ENCODE measurements around the gene KCNIP4. TPM values are rescaled to one million over a fixed set of nuclear protein-coding genes. Genes with fewer than 3 reads are reported as not detected.

The KCNIP4 gene
- total and polyA plus RNA-seq, 2 donors from 2014 or later: 9.8 to 43.9 TPM

DNA sequence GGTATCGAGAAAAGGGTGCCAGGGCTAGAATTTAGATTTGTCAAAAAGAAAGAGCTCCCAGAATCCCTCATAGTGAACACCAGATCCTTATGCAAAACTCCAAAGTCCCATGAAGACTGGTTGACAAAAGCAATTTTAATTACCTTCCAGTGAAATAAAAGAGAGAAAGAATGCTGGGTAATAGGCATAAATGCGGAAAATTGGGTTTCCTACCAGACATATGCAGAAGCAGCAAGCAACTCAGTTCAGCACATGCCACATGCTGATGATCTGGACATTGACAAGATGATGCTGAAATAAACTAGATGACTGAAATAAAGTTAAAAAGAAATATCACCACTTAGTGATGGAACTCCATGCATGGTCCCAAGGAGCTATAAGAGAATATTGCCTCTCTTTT is 83.9 kb downstream of the KCNIP4 start:
- Histone ChIP-seq H3K27me3 (ENCODE audit: control insufficient read depth, insufficient read depth, low read length) (no peaks in the 10 kb centered on the region), H3K9me3 (ENCODE audit: control insufficient read depth in 2 of 3, insufficient read depth in 1 of 3, low read length in 3 of 3) (no peaks in the 10 kb centered on the region), H3K36me3 (ENCODE audit: control insufficient read depth in 2 of 3, insufficient read depth in 3 of 3, low read length in 3 of 3) (no peaks in the 10 kb centered on the region), H3K4me1 (ENCODE audit: control insufficient read depth in 2 of 3, insufficient read depth in 2 of 3, low read depth in 1 of 3, low read length in 3 of 3) (no peaks in the 10 kb centered on the region), H3K9ac (ENCODE audit: low read length in 3 of 3) (no peak overlapping the region), H3K27ac (ENCODE audit: low read depth in 2 of 2, low read length in 2 of 2) (no peak overlapping the region), H3K4me3 (ENCODE audit: low read length in 3 of 3) (no peak overlapping the region)
- intact Hi-C loops (cut with DNase I): no loop called here
- no peak for FAIRE-seq
- DNase-seq: no peak
- TF ChIP-seq, protein P1, sequence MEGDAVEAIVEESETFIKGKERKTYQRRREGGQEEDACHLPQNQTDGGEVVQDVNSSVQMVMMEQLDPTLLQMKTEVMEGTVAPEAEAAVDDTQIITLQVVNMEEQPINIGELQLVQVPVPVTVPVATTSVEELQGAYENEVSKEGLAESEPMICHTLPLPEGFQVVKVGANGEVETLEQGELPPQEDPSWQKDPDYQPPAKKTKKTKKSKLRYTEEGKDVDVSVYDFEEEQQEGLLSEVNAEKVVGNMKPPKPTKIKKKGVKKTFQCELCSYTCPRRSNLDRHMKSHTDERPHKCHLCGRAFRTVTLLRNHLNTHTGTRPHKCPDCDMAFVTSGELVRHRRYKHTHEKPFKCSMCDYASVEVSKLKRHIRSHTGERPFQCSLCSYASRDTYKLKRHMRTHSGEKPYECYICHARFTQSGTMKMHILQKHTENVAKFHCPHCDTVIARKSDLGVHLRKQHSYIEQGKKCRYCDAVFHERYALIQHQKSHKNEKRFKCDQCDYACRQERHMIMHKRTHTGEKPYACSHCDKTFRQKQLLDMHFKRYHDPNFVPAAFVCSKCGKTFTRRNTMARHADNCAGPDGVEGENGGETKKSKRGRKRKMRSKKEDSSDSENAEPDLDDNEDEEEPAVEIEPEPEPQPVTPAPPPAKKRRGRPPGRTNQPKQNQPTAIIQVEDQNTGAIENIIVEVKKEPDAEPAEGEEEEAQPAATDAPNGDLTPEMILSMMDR (IDR thresholded peaks at IDR 0.05; ENCODE audit: borderline replicate concordance, extremely low read depth, insufficient read depth): no peak

DNA sequence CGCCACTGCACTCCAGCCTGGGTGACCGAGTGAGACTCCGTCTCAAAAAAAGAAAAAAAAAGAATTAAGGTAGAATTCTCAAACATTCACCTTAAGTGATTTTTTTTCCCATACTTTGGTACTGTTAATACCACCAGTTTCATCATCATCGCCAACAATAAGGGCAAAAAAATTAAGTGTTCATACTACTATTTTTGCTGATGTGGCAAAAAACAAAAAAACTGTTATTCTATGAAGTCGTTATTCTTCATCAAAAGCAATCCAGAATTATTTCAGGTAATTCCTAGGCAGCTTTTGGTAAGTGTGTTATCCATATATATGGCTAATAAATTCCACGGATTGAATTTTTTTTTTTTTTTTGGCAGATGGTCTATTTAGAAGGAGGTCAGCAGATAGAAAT is 85.7 kb downstream of the KCNIP4 start:
- FAIRE-seq: no peak
- Histone ChIP-seq H3K27me3 (ENCODE audit: control insufficient read depth, insufficient read depth, low read length) (no peaks in the 10 kb centered on the region), H3K4me1 (ENCODE audit: control insufficient read depth in 2 of 3, insufficient read depth in 2 of 3, low read depth in 1 of 3, low read length in 3 of 3) (no peaks in the 10 kb centered on the region), H3K27ac (ENCODE audit: low read depth in 2 of 2, low read length in 2 of 2) (no peak overlapping the region), H3K36me3 (ENCODE audit: control insufficient read depth in 2 of 3, insufficient read depth in 3 of 3, low read length in 3 of 3) (no peaks in the 10 kb centered on the region), H3K9me3 (ENCODE audit: control insufficient read depth in 2 of 3, insufficient read depth in 1 of 3, low read length in 3 of 3) (no peaks in the 10 kb centered on the region), H3K4me3 (ENCODE audit: low read length in 3 of 3) (no peak overlapping the region), H3K9ac (ENCODE audit: low read length in 3 of 3) (no peak overlapping the region)
- DNase-seq: no peak
- TF ChIP-seq, protein P1 (IDR thresholded peaks at IDR 0.05; ENCODE audit: borderline replicate concordance, extremely low read depth, insufficient read depth): no peak
- intact Hi-C loops (cut with DNase I): no loop called here

DNA sequence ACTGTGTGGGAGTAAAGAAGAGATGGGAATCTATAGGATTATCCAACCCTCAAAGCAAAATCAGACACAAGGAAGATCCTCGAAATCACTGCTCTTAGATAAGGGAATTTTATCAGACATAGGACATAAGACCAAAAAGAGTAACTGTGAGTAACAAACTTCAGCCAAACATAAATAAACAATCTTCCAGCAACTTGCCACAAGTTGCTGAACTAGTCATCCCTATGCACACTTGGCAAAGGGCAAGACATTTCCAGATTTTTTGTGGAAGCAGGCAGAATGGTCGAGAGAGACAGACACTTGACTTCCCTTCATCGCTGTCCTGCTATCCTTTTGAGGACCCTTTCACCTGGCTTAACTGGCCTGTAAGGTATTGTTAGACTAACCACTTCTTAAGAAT is 89.6 kb downstream of the KCNIP4 start:
- Histone ChIP-seq H3K4me1 (ENCODE audit: control insufficient read depth in 2 of 3, insufficient read depth in 2 of 3, low read depth in 1 of 3, low read length in 3 of 3) (no peaks in the 10 kb centered on the region), H3K27ac (ENCODE audit: low read depth in 2 of 2, low read length in 2 of 2) (no peak overlapping the region), H3K9me3 (ENCODE audit: control insufficient read depth in 2 of 3, insufficient read depth in 1 of 3, low read length in 3 of 3) (no peaks in the 10 kb centered on the region), H3K27me3 (ENCODE audit: control insufficient read depth, insufficient read depth, low read length) (no peaks in the 10 kb centered on the region), H3K9ac (ENCODE audit: low read length in 3 of 3) (no peak overlapping the region), H3K4me3 (ENCODE audit: low read length in 3 of 3) (no peak overlapping the region), H3K36me3 (ENCODE audit: control insufficient read depth in 2 of 3, insufficient read depth in 3 of 3, low read length in 3 of 3) (no peaks in the 10 kb centered on the region)
- DNase-seq (no peak), FAIRE-seq (no peak)
- TF ChIP-seq, protein P1 (IDR thresholded peaks at IDR 0.05; ENCODE audit: borderline replicate concordance, extremely low read depth, insufficient read depth): no peak
- intact Hi-C loops (cut with DNase I): no loop called here

DNA sequence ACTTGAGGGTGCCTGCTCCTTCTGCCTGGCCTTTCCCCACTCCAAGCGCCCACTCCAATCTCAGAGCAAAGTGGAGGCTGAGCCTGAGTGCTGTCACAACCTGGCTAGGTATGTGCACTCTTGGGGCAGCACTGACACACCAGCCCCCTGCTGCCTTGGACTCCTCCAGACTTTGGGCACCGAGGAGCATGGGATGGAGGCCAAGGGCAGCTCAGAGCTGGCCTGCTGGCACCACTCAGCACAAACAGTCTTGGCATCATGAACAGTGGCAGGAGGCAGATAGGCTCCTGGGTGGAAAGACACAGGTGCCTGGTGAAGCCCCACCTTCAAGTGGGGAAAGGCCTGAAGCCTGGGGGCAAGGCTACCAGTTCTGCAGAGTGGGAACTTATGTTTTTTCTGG is 91.8 kb downstream of the KCNIP4 start:
- Histone ChIP-seq H3K27me3 (ENCODE audit: control insufficient read depth, insufficient read depth, low read length) (no peaks in the 10 kb centered on the region), H3K4me1 (ENCODE audit: control insufficient read depth in 2 of 3, insufficient read depth in 2 of 3, low read depth in 1 of 3, low read length in 3 of 3) (no peaks in the 10 kb centered on the region), H3K36me3 (ENCODE audit: control insufficient read depth in 2 of 3, insufficient read depth in 3 of 3, low read length in 3 of 3) (no peaks in the 10 kb centered on the region), H3K9ac (ENCODE audit: low read length in 3 of 3) (no peak overlapping the region), H3K4me3 (ENCODE audit: low read length in 3 of 3) (no peak overlapping the region), H3K27ac (ENCODE audit: low read depth in 2 of 2, low read length in 2 of 2) (no peak overlapping the region), H3K9me3 (ENCODE audit: control insufficient read depth in 2 of 3, insufficient read depth in 1 of 3, low read length in 3 of 3) (no peaks in the 10 kb centered on the region)
- FAIRE-seq (no peak), DNase-seq (no peak)
- intact Hi-C loops (cut with DNase I): no loop called here
- TF ChIP-seq, protein P1 (IDR thresholded peaks at IDR 0.05; ENCODE audit: borderline replicate concordance, extremely low read depth, insufficient read depth): no peak

Measured in kidney (tissue), 14 donors.